Omental fat pad (tissue), 4 donors: ENCODE data around the gene HSPA14. TPM values are rescaled to one million over a fixed set of nuclear protein-coding genes. Genes with fewer than 3 reads are reported as not detected.

Experiments used
- ATAC-seq: fragments of 150-250 bp; one replicate; pipeline ENCODE4 v1.9.1; 2016; ENCODE audit warnings: mild to moderate bottlenecking, moderate library complexity; ENCODE audit not compliant: low FRiP score
- DNase-seq: peaks from one replicate; pipeline ENCODE4 v3.0.0-alpha.2; 2019; ENCODE audit warnings: low spot score
- CTCF ChIP-seq, 3 donors: fragments of 450-650 bp; IDR thresholded peaks; one replicate each; pipeline ENCODE4 v1.5.1; 2016 to 2017; ENCODE audit warnings: antibody characterized with exemption in 3 of 3, mild to moderate bottlenecking in 3 of 3, moderate library complexity in 2 of 3
- total RNA-seq, 4 donors: library from RNA; depleted of rRNA; stranded (reverse); fragments of >200 nt; gene quantifications; one replicate each; pipeline ENCODE4 v1.1.0, GENCODE V29; 2016

The HSPA14 gene
- total RNA-seq, 4 donors from 2014 or later = 9.1 to 15.3 (median 11.8) TPM

- no peak for TF ChIP-seq CTCF (IDR thresholded peaks at IDR 0.05)
- no peak for DNase-seq
- ATAC-seq = peak; percentile 52
These were observed 15.0 kb upstream of the HSPA14 start for GRCh38 chr10:14822879-14823755.

GRCh38 chr10:14823966-14824365 is 14.1 kb upstream of the HSPA14 start:
- no peak for TF ChIP-seq CTCF (IDR thresholded peaks at IDR 0.05)
- ATAC-seq (no peak), DNase-seq (no peak)

GRCh38 chr10:14826076-14826829 is 11.9 kb upstream of the HSPA14 start:
- no peak for TF ChIP-seq CTCF (IDR thresholded peaks at IDR 0.05)
- DNase-seq (no peak), ATAC-seq (no peak)

- ATAC-seq (no peak), DNase-seq (no peak)
- no peak for TF ChIP-seq CTCF (IDR thresholded peaks at IDR 0.05)
These were observed 5.0 kb upstream of the HSPA14 start for GRCh38 chr10:14833106-14833505.

- TF ChIP-seq CTCF (IDR thresholded peaks at IDR 0.05) = no peak
- no peak for ATAC-seq
- DNase-seq = no peak
These were observed 1.9 kb upstream of the HSPA14 start for GRCh38 chr10:14836208-14836607.

GRCh38 chr10:14837003-14837756 is 926 bp upstream of the HSPA14 start:
- ATAC-seq = no peak
- DNase-seq = no peak
- no peak for TF ChIP-seq CTCF (IDR thresholded peaks at IDR 0.05)
